NCI-H1092 (cell line): ENCODE data around the gene ILK.
A peak's percentile ranks its signal among the peaks of the same experiment; 100 is the strongest.

Source experiments
- DNase-seq: peaks from one replicate; lab custom pipeline; 2025; lab: John Stamatoyannopoulos, UW

ILK gene

GRCh38 chr11:6622261-6623171 is 18.9 kb downstream of the ILK start:
- DNase-seq = no peak

DNA sequence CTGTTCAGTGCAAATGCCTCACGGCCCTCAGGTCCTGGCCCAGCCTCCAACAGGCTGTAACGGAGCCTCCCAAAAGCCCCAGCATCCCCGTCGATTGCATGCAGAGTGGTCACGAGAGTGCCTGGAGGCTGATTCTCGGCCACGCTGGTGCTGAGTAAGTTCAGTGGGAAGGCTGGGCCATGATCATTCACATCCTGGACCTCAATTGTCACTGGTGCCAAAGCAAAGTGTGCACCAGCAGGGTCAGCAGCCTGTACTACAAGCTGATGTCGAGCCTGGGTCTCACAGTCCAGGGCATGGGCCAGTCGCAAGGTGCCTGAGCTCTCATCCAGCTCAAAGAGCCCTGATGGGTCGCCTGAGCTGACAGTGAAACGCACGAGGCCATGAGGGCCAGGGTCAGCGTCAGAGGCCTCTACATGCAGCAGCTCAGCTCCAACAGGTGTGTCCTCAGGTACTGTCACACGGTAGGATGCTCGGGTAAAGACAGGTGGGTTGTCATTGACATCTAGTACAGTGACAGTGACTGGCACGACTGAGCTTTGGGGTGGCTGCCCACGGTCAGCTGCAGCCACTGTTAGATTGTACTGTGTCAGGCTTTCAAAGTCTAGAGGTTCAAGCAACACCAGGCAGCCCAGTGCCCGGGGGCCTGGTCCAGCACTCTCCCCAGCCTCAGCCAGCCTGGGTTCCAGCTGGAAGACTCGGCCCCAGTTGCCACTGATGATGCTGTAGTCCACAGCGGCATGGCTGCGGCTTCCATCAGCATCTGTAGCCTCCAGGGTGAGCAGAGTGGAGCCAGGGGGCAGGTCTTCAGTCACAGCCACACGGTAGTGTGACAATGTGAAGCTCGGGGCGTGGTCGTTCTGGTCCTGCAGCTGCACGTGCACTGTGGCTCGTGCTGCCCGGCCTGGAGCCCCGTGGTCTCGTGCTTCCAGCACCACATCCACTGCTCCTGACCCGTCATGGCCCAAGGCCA is 20.1 kb downstream of the ILK start:
- no peak for DNase-seq

DNA sequence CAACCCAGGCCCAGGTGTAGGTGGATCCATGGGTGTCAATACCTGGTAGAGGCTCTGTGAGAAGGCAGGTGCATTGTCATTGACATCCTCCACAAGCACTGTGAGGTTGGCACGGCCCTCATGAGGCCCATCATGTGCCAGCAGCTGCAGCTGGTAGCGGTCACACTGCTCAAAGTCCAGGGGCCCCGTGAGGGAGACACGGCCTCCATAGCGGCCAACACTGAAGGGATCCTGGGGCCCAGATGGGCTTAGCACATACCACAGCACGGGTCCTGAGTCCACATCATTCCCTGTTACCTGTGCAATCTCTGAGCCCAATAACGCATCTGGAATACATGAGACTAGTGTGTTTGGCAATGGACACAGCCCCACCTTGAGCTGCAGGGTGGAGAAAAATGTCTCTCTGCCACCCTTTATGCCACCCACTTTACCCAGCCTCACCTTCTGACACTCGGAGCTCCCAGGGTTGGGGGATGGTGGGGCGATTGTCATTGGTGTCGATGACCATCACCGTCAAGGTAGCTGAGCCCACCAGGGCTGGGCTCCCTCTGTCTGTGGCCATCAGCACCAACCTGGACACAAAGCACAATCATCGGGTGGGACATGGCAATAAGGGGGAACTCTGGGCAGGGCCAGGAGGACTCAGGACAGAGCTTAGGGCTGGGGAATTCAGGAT is 21.7 kb downstream of the ILK start:
- no peak for DNase-seq

GRCh38 chr11:6625832-6626420 is 22.4 kb downstream of the ILK start:
- DNase-seq = no peak

DNA sequence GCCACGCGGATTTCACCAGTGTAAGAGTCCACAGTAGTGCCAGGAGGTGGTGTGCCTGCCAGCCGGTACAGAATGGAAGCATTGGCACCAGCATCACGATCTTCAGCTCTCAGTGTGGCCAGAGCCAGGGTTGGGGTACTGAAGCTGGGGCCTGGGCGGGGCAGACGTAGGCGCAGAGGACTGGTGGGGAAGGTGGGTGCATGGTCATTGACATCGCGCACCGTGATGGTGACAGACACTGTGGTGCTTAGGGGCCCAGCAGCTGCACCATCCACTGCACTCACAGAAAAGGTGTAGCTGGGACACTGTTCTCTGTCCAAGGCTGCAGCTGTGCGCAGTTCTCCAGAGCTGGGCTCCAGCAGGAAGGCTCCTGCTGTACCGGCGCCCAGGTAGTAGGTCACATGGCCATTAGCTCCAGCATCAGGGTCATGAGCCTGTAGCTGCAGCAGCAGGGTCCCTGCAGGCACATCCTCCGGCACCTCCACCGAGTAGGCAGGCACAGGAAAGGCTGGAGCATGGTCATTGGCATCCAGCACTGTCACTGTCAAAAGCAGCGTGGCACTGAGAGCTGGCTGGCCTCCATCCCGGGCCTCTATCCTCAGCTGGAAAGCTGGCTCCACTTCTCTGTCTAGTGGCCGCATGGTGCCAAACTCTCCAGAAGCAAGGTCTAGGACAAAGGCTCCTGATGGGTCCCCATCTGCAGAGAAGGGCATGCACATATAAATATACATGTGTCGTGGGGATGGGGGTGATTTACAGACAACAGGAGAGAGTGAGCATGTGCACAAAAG is 23.6 kb downstream of the ILK start:
- DNase-seq = no peak

GRCh38 chr11:6627762-6628241 is 24.2 kb downstream of the ILK start:
- no peak for DNase-seq

DNA sequence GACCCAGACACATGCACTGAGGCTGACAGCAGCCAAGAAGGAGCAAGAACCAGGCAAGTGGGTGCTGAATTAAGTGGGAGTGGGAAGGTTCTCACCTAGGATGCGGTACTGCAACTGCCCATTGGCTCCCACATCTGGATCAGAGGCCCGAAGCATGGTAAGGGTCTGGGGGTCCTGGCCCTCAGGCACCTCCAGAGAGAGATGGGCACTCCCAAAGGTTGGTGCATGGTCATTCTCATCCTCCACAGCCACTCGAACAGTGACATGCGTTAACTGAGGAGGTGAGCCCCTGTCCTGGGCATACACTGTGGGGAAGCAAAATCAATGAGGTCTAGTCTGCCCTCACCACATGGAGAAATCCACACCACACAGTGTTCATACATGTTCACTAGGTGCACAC is 25.0 kb downstream of the ILK start:
- DNase-seq = no peak

DNA sequence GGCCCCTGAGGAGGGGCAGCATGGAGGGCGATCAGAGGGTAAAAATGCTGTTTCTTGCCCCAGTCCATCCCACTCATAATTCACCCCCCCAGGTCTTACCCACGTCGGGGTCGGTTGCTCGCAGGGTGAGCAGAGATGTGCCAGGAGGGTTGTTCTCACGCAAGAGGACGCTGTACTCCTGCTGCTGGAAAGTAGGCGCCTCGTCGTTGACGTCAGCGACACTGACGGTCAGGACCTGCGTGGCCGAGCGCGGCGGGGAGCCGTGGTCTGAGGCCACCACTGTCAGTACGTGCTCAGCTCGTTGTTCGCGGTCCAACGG is 26.0 kb downstream of the ILK start:
- no peak for DNase-seq

DNA sequence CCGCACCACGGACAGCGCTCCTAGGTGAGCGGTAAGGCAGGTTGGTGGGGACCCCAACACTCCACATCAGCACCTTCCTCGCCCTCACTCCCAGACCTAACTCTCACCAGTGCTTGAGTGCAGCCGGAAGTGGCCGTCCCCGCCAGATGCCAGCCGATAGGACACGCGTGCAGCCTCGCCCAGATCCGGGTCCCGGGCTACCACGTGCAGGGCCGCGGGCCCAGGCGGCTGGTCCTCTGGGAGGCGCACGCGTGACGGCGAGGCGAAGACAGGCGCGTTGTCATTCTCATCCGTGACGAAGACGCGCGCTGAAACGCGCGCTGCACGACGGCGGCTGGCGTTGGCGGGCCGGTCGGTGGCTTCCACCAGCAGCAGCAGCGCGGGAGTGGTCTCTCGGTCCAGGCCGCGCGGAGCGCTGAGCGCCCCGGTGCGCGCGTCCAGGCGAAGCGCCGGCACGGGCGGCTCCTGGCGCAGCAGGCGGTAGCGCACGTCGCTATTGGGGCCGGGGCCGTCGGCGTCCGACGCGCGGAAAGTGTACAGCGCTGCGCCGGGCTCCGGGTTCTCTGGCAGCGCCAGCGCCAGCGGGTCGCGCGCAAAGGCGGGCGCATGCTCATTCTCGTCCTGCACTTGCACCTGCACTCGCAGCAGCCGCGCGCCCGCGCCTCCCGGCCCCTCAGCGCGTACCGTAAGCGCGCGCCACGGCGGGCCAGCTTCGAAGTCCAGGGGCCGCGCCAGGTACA is 26.5 kb downstream of the ILK start:
- peak; percentile 47 for DNase-seq

DNA sequence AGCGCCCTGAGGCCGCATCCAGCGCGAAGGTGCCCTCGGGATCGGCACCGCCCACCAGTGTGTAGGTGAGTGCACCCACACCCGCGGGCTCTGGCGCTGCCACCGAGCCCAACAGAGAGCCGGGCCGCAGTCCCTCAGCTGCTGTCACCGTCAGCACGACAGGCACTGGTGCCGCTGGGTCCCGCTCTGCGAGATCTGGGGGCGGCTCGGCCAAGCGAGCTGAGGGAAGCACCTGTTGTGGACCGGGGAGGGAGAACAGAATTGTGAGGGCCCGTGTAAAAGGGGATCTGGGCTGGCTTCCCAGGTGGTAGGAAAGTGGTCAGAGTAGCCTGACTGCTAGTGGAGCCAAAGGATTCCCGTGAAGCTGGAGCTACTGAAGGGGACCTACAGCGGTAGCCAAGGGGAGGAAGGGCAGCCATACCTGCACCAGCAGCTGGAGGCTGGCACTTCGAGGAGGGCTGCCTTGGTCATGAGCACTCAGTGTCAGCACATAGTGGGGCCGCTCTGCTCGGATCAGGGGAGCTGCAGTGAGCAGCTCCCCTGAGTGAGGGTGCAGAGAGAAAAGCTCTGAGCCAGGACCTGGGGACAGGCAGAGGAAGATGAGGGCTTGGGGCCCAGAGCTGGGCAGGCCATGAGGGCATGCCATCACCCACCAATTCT is 27.2 kb downstream of the ILK start:
- DNase-seq = no peak

DNA sequence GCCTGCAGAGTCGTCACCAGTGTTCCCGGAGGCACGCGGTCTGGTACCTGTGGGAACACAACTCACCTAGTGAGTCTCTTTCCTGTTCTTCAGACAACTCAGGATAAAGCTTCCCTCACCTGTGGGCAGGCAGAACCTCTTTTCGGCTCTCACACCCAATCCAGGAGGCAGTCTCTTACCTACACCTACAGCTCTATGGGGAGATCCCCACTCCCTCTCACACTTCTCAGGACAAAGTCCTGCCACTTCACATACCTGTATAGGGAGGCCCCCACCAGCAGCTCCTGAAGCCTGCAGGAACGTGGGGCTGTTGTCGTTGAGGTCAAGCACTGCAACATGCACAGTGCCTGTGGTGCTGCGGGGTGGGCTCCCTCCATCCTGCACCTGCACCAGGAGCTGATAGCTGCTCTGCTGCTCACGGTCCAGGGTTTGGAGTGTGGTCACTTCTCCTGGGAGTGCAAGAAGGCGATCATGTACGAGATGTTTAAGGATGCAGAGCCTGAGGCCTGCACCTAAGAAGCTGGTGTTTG is 27.9 kb downstream of the ILK start:
- no peak for DNase-seq

DNA sequence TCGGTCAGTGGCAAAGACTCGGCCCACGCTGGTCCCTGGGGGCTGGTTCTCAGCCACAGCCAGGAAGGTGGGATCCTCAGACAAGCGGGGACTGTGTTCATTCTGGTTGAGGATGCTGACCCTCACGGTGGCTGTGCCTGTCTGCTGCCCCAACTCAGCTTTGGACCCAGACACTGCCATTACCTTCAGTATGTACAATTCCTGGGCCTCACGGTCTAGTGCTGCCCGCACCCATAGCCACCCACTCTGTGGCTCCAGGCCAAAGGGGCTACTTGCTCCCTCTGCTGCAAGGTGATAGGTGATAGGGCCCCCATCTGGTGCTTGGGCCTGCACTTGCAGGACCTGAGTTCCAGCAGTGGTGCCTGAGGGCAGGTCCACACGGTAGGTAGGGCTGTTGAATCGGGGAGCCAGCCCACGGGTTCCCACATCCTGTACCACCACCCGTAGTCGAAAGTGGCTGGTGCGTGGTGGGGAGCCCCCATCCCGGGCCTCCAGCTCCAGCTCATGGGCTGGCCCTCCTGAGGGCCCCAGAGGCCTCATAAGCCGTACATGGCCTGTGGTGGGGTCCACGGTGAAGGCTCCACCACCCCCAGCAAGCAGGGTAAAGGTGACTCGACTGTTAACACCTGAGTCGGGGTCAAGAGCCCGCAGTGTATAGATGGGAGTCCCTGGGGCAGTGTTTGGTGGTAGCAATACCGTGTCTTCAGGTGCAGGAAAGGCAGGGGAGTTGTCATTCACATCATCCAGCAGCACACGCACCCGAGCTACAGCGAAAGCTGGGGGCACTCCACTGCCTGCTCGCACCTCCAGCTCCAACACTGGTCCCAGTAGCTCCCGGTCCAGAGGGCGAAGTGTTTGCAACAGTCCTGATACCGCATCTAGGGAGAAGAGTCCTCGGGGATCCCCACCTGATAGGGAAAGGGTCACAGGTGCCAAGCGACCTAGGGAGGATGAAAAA is 28.8 kb downstream of the ILK start:
- DNase-seq = no peak

GRCh38 chr11:6633422-6634408 is 30.1 kb downstream of the ILK start:
- DNase-seq = no peak

GRCh38 chr11:6634534-6634933 is 31.0 kb downstream of the ILK start:
- no peak for DNase-seq

DNA sequence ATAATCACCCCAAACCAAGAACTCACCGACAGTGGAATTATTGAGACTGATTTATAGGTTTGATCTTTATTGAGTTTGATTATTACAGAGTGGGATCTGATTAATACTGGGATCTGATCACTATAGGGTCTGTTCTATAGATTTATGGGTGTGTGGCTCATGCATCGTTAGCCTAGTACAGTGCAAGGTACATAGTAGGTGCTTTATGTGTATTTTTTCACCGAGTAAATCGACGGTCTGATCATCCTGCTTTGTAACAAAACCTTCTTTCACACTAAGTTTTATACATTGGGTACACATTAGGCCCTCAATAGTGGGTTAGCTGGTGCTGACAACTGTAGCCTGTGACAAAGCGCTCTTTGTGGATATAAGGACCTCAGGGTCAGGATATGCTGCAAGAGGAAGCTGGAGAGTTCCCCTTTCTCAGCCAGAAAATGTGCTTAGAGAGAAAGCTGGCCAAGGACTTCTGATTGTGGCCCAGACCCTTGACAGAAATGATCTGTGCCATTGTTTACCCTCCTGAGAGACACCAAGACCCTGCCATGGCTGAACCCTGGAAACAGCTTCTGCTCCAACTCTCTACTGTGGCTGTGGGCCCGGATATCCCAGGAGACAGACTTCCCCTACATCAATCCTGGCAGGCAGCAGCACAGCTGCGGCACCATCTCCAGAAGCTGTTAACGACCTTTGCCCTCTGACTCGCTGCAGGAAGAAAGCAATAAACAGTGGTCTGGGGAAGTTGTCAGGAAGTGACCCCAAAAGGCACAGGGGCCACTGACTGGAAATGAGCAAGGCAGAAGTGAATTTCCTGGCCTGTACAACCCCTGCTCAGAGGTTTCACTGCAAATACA is 31.7 kb downstream of the ILK start:
- DNase-seq = no peak

DNA sequence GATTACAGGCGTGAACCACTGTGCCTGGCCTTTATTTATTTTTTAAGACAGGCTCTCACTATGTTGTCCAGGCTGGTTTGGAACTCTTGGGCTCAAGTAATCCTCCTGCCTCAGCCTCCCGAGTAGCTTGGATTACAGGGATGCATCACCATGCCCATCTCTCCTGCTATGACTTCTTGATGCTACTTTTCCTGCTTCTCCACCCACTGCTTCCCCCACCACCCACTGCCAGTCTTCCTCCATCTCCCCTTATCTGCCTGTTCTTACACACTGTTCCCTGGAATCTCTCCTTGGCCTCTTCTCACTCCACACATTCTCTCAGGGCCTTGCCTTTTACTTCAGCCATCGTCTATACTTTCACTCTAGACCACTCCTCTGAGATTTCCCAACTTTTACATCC is 32.9 kb downstream of the ILK start:
- DNase-seq = no peak
